Activated T-cell treated with anti-CD3 and anti-CD28 coated beads for 1 hour (primary cell): Measurements from ENCODE around the gene TMEM272.
A peak's percentile ranks its signal among the peaks of the same experiment; 100 is the strongest.
"Not testable (repeated sequence)": the region's sequence is repeated elsewhere in the genome, so short reads cannot be mapped to it uniquely, and the experiment has no call there.

Source experiments
- DNase-seq: peaks from one replicate; pipeline ENCODE4 v3.0.0-alpha.2; 2020; ENCODE audit warnings: low read depth

Gene TMEM272

GRCh38 chr13:51824712-51825111, 20.3 kb downstream of the TMEM272 start:
- not testable (repeated sequence) for DNase-seq

- DNase-seq = no peak
Measured at GRCh38 chr13:51823863-51824262, 21.1 kb downstream of the TMEM272 start.

- no peak for DNase-seq
Measured at GRCh38 chr13:51823359-51823758, 21.6 kb downstream of the TMEM272 start.

- DNase-seq = no peak
Measured at GRCh38 chr13:51822106-51822815, 22.7 kb downstream of the TMEM272 start.

- no peak for DNase-seq
Measured at GRCh38 chr13:51821606-51822005, 23.4 kb downstream of the TMEM272 start.

GRCh38 chr13:51820016-51820597, 24.9 kb downstream of the TMEM272 start:
- no peak for DNase-seq

GRCh38 chr13:51819544-51819943, 25.4 kb downstream of the TMEM272 start:
- DNase-seq = no peak

GRCh38 chr13:51818781-51819511, 26.0 kb downstream of the TMEM272 start:
- no peak for DNase-seq

- no peak for DNase-seq
Measured at GRCh38 chr13:51818276-51818675, 26.7 kb downstream of the TMEM272 start.

GRCh38 chr13:51817717-51818116, 27.3 kb downstream of the TMEM272 start:
- no peak for DNase-seq

GRCh38 chr13:51816604-51817249, 28.2 kb downstream of the TMEM272 start:
- no peak for DNase-seq

GRCh38 chr13:51815848-51816247, 29.1 kb downstream of the TMEM272 start:
- no peak for DNase-seq

GRCh38 chr13:51814825-51815650, 29.9 kb downstream of the TMEM272 start:
- DNase-seq = peak; percentile 60

- no peak for DNase-seq
Measured at GRCh38 chr13:51814071-51814470, 30.9 kb downstream of the TMEM272 start.

GRCh38 chr13:51811920-51812451, 33.0 kb downstream of the TMEM272 start:
- DNase-seq = no peak

GRCh38 chr13:51811046-51811445, 33.9 kb downstream of the TMEM272 start:
- DNase-seq = no peak

GRCh38 chr13:51808811-51809210, 36.2 kb downstream of the TMEM272 start:
- DNase-seq = no peak

GRCh38 chr13:51807041-51807440, 37.9 kb downstream of the TMEM272 start:
- no peak for DNase-seq

- no peak for DNase-seq
Measured at GRCh38 chr13:51806566-51806965, 38.4 kb downstream of the TMEM272 start.

- DNase-seq = no peak
Measured at GRCh38 chr13:51805925-51806324, 39.1 kb downstream of the TMEM272 start.

GRCh38 chr13:51805313-51805712, 39.7 kb downstream of the TMEM272 start:
- no peak for DNase-seq
